T1000 (cell line): ENCODE results near the gene RAB24.

Experiments
- DNase-seq: peaks from one replicate; lab custom pipeline; 2025; ENCODE audit warnings: mixed read lengths; lab: John Stamatoyannopoulos, UW

Gene RAB24

DNA sequence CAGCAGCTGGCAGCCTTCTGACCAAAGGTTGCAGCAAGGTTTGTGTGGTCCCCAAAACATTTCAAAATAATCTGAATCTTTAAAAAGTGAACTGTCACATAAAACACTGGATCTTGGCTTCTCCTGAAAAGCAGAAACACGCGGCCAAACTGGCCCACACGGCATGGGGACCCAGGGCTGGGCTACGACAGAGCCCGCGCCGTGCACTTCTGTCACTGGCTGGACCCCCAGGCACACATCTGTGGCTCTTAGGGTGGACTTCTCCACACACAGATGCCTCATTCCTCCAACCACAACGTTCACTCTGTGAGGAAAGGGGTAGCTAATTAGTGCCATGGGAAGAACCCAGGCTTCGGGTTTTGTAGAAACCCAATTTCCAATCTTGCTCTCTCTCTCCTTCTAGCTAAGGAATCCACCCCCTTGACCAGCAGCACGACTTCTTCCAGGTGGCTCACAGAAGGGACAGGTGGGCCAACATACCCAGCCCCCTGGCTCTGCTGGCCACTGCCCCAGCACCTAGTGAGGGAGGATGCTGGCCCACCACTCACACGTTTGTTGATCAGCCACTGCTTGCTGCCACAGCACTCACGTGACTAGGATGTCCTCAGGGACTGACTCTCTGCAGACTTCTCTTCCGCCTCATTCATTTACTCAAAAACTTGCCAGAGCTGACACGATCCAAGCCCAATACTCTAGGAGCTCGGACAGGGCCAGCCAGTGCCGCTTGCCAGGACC, 30.1 kb upstream of the RAB24 start:
- no peak for DNase-seq

DNA sequence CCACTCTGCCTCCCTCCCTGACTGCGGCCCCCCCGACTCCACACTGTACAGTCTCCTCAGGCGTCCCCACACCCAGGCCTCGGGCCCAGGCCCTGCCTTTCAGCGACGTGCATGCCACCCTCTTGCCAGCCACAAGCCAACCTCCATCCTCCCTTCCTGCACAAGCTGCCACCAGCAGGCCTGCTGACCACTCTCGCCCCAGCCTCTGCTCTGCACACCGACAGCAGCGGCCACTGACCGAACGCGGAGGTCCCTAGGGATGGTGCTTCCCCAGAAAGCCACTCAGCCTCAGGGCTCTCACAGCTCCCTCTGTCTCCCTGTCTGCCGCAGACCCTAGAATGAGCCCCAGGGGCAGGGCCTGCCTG, 29.4 kb upstream of the RAB24 start:
- DNase-seq: no peak

DNA sequence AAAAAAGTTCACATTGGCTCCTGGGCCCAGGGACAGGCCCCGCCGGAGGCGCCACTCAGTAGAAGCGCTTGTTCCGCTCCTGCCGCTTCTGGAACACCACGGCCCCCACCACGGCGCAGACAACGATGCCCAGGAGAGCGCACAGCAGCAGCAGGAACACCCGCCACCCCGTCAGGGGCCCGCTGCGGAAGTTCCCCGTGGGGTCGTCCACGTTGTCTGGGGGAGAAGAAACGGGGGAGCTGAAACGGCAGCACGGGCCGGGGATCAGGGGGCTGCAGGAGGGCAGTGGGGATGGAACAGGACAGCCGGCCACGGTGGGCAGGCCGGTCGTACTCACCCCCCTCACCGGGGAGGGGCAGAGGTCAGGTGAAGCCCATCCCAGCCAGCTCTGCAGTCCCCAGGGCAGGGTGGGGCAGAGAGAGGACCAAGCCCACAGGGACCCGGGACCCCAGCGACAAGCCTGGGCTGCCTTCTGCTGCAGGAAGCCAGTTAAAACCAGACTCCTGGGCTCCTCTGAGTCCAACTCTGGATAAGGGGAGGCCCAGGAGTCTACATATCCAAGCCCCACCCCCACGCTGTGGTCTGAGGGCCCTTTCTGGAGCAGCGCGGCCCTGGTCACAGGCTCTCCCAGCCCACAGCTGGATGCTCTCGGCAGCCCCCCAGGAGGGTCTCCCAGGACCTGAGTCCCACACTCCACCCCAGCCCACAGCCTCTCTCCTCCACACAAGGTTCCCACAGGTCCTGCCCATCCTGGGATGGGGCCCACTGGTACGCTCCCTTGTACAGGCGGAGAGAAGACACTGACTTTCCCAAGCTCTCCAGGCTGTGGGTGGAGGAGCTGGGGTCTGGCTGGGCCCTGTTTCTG, 28.7 kb upstream of the RAB24 start:
- no peak for DNase-seq

DNA sequence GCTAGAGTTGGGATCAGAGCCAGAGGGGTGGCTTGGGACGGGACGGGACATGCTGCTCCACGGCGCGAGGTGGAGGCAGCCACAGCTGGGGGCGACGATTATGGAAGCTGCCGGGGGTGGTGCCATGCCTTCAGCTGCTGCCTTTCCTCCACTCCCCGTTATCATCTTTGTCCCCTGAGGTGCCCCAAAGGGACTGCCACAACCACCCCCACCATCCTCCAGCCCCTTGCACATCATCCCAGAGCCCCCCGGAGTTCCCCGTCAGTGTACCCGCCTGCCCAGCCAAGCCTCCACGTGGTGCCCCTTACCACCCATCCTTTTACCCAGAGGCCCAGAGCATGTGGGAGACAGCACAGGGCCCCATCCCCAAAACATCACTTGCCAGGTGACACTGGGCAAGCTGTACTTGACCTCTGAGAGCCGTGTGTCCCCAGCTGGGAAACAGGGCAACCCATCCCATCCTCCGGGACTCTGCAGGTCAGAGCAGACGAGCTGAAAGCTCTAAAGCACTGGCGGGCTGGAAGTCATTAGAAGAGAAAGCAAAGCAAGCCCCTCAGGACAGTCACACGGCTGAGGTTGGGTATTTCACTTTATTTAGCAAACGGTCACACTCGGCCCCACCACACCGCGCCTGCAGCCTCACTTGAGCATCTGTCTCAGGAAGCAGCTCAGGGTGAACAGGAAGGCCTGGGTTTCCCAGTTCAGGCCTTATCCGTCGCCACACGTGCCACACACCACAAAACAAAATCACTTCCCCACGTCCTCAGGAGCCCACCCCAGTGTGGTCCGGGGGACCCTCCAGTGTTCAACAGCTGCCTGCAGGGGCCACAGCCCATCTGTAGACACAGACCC, 27.7 kb upstream of the RAB24 start:
- DNase-seq: no peak

DNA sequence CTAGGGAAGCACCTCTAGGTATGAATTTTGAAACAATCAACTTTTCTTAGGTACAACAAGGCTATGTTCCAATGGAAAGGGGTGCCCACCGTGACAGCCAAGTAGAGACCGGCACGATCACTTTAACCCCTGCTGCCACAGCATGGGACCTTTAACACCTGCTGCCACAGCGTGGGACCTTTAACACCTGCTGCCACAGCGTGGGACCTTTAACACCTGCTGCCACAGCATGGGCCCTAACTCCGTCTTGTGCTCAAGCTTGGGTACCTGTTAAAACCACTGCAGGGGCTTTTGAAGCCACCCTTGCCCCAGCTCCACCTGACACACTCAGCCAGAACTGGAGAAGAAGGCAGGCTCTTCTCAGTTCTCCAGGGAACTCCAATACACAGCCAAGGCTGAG, 26.4 kb upstream of the RAB24 start:
- DNase-seq: no peak

DNA sequence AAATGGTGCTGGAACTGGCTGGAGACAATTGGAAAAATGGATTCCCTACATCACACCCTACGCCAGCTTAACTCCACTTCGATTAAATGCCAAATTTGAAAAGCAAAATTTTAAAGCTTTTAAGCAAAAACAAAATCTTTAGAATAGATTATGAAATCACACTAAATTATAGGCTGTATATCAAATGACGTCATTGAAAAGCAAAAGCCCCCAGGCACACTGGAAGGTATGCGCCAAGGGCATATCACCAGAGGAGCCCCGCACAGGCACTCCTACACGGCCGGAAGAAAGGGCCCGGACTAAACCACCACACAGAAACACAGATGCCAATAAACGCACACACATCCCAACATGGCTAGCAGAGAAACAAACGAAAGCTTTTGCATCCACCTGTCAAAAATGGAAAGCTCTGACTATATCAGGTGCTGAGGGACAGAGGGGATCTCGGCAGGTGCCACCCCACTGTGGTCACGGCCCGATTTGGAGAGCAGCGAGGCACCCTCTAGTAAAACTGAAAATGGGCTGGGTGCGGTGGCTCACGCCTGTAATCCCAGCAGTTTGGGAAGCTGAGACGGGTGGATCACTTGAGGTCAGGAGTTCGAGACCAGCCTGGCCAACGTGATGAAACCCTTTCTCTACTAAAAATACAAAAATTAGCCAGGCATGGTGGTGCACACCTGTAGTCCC, 25.2 kb upstream of the RAB24 start:
- DNase-seq: no peak

DNA sequence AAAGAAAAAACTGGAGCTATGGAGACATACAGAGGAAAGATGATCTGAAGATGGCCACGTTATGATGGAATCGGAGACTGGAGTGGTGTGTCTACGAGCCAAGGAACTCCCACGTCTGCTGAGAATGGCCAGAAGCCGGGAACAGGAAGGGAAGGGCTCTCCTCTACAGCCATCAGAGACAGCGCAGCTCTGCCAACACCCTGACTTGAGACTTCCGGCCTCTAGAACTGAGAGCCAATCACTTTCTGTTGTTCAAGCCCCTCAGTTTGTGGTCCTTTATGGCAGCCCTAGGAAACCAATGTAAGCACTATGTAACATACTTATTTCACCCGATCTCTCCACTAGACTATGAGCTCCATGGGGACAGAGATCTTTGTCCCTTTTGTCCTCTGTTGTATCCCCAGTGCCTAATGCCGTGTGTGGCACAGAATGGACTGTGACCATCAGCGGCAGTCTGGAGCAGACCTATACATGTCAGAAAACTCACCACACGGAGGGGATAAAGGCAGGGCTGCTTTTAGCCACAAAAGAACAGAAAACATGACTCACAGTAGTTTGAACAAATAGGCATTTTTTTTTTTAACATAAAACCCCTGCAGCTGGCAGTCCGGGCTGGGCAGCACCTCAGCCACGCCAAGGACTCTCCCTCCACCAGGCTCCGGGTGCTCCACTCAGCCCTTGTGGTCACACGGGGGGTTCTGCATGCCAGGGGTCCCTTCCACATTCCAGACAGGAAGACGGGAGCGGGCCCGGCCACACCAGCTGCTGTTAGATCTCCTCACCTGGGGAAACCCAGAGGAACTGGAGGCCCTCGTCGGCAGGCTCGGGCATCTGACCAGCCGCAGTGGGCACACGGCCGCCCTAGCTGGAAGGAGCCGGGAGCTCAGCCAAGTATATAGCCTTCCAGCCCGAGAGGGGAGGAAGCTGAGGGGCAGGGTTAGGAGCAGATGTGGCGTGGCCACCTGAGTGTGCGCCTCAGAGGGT, 24.3 kb upstream of the RAB24 start:
- DNase-seq: peak; percentile 26

DNA sequence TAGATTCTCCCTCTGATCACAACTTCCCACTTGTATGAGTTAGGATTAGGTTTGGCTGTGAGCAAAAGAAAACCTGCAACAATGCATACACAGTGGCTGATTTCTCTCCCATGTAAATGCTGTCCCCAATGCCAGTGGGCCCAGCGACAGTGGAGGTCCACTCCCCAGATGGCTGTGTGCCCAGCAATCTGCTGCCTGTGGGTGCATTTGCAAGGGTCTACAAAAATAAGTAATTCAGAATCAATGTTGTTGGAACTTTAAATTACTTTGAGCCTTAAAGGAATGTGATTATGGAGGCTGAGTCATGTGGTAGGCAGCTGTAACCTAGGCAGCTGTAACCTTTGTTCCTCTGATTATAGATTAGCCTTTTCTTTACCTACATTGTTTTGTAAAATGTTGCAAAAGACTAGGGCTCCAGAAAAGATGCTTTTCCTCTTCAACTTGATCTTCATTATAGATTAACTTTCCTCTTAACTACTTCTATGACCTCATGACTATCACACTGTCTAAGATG, 22.4 kb upstream of the RAB24 start:
- no peak for DNase-seq

DNA sequence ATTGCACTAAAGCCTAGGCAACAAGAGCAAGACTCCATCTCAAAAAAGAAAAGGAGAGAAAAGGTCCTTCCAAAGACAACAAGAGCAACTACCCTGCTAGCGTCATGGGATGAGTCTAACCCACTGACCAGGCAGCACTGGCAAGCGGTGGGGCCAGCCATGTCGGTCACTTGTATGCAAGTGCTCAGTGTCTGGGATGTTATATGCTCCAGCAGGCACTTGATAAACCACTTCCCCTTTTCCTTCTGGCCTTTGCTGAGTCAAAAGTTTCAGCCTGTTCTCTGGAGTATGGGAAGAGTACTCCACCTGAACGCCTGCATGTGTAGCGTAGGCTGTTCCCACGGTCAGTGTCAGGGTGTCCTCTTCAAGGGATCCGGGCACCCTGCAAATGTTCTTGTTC, 17.4 kb upstream of the RAB24 start:
- DNase-seq: no peak

DNA sequence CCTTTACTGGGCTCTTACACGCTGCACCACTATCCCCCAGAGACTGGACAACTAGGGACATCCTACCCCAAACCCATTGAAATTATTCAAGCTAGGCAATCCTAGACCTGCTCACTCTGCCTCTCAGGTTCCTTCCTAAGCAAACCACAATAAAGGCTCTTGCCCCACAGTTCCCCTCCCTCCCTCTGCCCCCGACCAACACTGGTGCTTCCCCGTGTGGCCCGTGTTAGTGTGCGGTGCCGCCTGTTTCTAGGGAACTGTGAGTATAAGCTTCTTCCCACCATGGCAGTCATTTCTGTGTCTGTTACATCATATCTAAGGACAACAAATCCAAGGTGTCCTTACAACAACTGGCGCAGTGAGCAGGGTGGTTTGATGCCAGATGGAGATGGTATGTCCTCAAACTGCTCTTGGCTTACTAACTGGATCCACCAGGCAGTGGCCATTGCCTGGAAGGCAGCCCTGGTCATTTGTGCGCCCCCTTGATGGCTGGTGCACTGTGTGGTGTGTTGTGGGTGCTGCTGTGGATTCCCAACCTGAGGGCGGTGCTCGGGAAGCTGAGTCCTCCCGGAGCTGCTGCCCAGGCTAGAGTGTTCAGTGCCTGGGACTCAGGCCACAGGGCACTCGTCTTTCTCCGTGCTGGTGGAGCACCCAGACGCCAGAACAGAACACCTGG, 16.5 kb upstream of the RAB24 start:
- no peak for DNase-seq

DNA sequence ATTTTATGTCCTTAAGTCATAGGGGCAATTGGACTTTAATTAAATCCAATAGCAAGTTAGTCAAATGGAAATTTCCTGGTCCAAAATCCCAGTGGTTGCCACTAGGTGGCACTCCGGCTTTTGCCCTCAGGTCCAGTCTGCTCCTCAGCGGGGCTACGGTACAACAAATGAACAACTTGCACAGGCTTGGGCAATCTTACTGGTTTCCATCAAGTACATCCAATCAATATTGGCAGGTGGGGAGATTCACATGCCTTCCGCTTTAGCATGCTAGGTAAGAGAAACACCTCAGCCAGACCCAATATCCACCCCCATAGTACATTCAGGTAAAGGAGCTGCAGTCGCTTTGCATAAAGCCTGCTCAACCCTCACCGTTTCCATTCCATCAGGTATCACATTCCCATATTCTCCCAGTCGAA, 14.4 kb upstream of the RAB24 start:
- DNase-seq: peak; percentile 37

DNA sequence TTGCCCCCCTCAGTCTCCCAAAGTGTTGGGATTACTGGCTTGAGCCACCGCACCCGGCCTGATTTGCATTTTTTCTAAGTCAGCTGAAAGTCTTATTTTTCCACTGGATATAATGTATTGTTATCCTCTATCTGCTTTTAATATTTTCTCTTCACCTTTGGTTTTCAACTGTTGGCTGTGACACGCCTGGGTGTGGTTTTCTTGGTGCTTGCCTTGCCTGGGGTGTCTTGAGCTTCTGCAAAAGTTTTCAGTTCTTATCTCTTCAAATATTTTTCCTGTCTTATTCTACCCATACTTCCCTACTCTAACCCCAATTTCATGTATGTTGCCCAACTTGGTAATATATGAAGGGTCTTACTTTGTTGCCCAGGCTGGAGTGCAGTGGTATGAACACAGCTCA, 12.5 kb upstream of the RAB24 start:
- DNase-seq: no peak

DNA sequence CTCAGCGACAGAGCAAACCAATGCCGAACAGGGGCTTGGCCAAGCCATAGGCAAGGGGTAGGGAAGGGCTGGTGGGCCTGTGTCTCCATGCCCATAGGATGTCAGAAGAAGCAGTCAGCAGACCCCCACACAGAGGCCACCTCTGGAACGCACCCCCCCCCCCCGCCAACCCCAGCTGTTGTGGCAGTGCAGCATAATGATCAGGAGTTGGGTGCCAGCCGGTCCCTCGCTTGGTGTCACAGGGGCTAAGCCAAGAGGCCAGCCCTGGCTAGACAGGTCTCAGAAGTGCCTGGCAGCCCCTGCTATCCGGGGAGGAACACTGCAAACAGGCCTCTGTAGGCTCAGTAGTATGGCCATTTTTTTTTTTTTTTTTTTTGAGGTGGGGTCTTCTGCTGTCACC, 11.9 kb upstream of the RAB24 start:
- DNase-seq: no peak

DNA sequence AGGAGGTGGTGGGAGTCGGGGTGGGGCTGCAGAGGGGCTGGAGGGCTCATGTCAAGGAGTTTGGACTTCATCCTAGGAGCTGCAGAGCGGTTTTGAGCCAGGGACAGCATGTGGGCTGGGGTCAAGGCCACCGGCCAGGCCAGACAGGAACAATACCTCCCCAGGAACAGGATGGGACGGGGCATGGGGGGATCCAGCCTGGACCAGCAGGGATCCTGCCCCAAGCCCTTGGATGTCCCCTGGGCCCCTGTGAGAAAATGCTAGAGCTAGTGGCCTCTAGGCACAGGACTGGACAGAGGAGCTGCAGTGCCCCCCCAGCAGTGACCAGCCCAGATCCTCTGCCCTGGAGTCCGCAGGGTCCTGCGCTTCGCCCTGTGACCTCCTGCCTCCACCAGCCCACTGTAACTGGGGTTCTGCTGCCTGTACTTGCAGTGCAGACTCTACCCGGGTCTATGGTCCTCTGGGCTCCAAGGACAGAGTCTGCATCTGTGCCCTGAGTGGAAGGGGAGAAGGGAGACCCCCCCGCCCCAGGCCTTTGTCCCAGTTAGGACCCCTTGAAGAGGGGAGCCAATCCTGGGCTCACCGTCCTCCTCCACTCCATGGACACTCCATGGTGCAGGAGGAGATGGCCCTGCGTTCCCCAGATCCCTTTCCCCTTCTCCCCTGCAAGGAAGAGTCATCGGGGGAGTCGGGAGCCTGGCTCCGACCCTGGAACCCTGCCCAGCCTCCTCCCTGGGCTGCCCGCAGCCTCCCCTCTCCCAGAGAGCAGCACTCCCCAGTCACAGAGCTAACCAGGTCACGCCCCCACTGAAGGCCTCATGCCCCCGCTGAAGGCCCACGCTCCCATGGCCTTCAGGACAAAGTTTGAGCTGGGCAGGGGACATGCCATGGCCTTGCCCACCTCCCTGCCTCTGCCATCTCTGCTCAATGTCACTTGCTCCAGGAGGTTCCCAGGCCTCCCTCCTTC, 11.1 kb upstream of the RAB24 start:
- DNase-seq: no peak

DNA sequence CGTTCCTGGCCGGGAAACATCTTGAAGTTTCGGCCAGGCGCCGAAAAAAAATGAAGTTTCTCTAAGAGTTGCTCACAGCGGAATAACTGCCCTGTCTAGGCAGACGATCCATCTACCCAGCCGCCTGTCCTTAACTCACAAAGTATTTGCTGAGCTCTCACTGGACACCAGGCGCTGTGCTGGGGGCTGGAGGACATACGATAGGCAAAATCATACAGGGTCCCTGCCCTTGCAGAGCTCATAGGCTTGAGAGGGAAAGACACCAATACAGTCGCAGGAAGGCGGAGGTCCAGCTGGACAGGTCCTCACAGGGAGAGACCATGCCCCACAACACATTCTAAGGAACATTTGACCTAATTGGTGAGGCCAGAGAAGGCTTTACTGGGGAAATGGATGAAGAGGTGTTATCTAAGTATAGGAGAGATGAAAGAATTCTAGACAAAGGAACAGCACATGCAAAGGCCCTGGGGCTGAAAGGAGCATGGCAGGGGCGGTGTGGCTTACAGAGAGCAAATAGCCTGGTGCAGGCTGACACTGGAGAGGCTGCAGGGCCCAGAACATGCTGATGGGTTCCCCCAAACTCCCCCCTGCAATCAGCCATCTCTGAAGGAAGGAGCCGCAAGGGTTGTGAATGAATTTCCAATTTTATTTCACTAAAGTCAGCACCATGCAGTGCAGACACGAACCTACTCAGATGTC, 10.2 kb upstream of the RAB24 start:
- DNase-seq: no peak

DNA sequence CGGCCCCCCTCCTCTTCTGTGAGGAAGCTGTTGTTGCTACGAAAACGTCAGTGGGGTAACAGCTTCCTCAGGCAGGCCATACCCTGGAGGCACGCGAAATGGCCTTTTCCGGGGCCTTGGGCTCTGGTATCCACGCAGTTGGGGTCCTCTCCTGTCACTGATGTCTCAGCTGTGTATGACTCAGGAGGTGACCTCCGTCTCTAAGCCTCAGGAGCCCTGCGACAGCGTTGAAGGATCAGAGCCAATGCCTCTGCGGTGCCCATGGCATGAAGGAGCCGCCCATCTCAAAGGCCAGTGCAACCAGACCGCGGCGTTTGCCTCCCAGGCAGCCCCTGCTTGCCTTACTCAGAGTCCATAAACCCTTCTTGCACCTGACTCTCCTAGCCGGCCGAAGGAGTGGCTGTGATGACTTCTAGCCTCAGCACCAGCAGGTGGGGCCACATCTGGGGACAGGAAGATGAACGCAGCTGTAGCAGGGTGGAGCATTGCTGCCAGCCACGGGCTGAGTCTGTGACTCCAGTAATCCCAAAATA, 9.2 kb upstream of the RAB24 start:
- DNase-seq: peak; percentile 54

DNA sequence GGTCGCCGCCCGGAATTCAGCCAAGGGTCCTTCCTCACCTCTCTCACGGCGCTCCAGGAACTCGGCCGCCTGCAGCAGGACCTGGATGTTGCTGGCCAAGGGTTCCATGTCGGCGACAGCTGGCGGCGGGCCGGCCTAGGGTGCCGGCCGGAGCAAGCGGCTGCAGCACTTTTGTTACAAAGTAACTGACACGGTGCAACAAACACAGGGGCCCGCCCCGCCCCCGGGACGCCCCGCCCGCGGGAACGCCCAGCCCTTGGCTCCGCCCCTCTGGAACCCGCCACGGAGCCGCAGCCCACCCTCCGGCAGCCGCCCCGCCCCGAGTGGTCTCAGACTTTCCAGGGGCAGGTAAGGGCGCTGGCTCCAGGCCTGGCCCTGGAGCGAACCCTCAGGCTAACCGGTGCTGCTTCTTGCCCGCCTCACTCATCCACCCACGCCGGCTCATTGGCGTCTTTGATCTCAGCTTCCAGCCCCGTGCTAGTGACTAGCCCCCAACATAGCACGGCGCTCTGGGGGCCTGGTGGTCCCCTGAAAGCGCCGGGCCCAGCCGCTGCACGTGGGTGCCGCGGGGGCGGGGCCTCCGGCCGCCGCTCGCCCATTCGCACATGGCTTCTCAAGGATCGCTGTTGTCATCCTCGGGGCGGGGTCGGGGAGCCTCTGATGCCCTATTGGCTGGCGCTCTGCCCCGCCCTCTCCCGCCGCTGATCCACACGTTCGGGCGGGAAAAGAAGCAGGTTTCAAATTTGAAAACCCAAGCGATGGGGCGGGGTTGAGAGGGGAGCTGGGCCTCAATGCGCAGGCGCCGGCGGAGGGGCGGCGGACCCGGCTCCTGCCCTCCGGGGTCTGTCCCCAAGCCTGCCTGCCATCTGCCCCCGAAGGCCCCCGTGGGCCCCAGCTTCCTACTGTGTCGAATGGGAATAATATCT, 8.5 kb upstream of the RAB24 start, which contains the start of gene MXD3:
Gene MXD3, minus strand, starts transcription at position 176 of the 926 bp plus-strand sequence. Its CDS starts 68 bp downstream, at position 108.
- peak; percentile 92 for DNase-seq
